ENCODE measurements around the gene RAB11FIP4.

- TF ChIP-seq ZFP36 (IDR thresholded peaks at IDR 0.05; ENCODE audit: borderline replicate concordance, low read depth, low read length, partially characterized antibody) (no peak), BRCA1 (CRISPR knock-in tag; IDR thresholded peaks at IDR 0.05) (no peak), CTCF (CRISPR knock-in tag; IDR thresholded peaks at IDR 0.05) (no peak), TFDP2 (CRISPR knock-in tag; IDR thresholded peaks at IDR 0.05) (no peak; the same call in 1 of the 2 replicates), ZNF275 (CRISPR knock-in tag; IDR thresholded peaks at IDR 0.05; ENCODE audit: borderline replicate concordance) (no peak), ZNF543 (CRISPR knock-in tag; IDR thresholded peaks at IDR 0.05) (no peak), U2AF2 (IDR thresholded peaks at IDR 0.05; ENCODE audit: low read depth, low read length) (no peak), E2F1 (CRISPR knock-in tag; IDR thresholded peaks at IDR 0.05) (no peak), ELK4 (CRISPR knock-in tag; IDR thresholded peaks at IDR 0.05; ENCODE audit: borderline replicate concordance) (no peak), POLR2AphosphoS2 (IDR thresholded peaks at IDR 0.05; ENCODE audit: low read depth, low read length) (no peak), MXI1 (IDR thresholded peaks at IDR 0.05; ENCODE audit: borderline replicate concordance, low read depth, low read length) (no peak), ZBTB33 (CRISPR knock-in tag; IDR thresholded peaks at IDR 0.05) (no peak)
These were observed 159.0 kb downstream of the RAB11FIP4 start for GRCh38 chr17:31550389-31551056.

All from HepG2 (cell line).